ENCODE measurements around the gene GNG7. TPM values are rescaled to one million over a fixed set of nuclear protein-coding genes. Genes with fewer than 3 reads are reported as not detected.
A peak's percentile ranks its signal among the peaks of the same experiment; 100 is the strongest.

The GNG7 gene
- total RNA-seq, 1 experiment from 2014 or later: 7.7 TPM

GRCh38 chr19:2554856-2555255 lies 147.6 kb downstream of the GNG7 start:
- no peak overlapping the region for H3T11ph ChIP-seq (ENCODE audit: low read length)
- H3K18ac ChIP-seq (ENCODE audit: insufficient read length, low read depth, low read length): no peak overlapping the region
- H2AFZ ChIP-seq (ENCODE audit: low read length): no peak overlapping the region
- Mint-ChIP-seq H3K27me3 (ENCODE audit: low read depth) (no peaks in the 10 kb centered on the region), H3K9me3 (peaks cover 0 to 3% of the 10 kb centered on the region in 2 experiments; a peak in 2 of 5 replicates), H3K4me3 (no peak overlapping the region), H3K27ac (peak overlapping the region in 1 of 3 experiments; percentile 75; a peak in 2 of 7 replicates), H3K4me1 (peaks cover 4 to 13% of the 10 kb centered on the region in 2 experiments; a peak in 3 of 4 replicates), H3K36me3 (ENCODE audit: insufficient read depth in 1 of 3, low read depth in 3 of 3) (no peaks in the 10 kb centered on the region; a peak in 1 of 7 replicates)
- no peak overlapping the region for H2BK5ac ChIP-seq (ENCODE audit: insufficient read length, low read length)
- H3K4me1 ChIP-seq (ENCODE audit: insufficient read depth, low read length): no peaks in the 10 kb centered on the region
- no peak overlapping the region for H2AK5ac ChIP-seq (ENCODE audit: insufficient read length, low read length)
- H3K79me1 ChIP-seq (ENCODE audit: insufficient read depth, low read depth, low read length, poor library complexity, severe bottlenecking): no peaks in the 10 kb centered on the region
- no peak for DNase-seq
- no peak for TF ChIP-seq CTCF (conservative IDR thresholded peaks at IDR 0.05)
- H2BK20ac ChIP-seq (ENCODE audit: low read depth, low read length, poor library complexity, severe bottlenecking): no peak overlapping the region
- H2BK120ac ChIP-seq (ENCODE audit: low read depth, low read length, poor library complexity, severe bottlenecking): no peak overlapping the region
- H2BK12ac ChIP-seq (ENCODE audit: insufficient read length, low read depth, low read length): no peak overlapping the region
- H3K4me2 ChIP-seq (ENCODE audit: insufficient read depth, insufficient read length, low read length): no peak overlapping the region
- H3K9me3 ChIP-seq (ENCODE audit: control insufficient read depth, low read depth, low read length): no peaks in the 10 kb centered on the region
- no peak overlapping the region for H2BK15ac ChIP-seq (ENCODE audit: low read depth, low read length)
- no CpG with 5 or more reads among the region's 6 CpGs for WGBS (ENCODE audit: extremely low coverage, insufficient read length, low lambda C conversion rate)
- no peak overlapping the region for H4K8ac ChIP-seq (replicated peaks; ENCODE audit: insufficient read length, low read depth, low read length)
- no peak overlapping the region for H3K9ac ChIP-seq (ENCODE audit: extremely low read depth, insufficient read length, low read length)
- H3K27ac ChIP-seq (ENCODE audit: insufficient read length, low read depth, low read length): no peak overlapping the region
- no peaks in the 10 kb centered on the region for H4K20me1 ChIP-seq (ENCODE audit: control insufficient read depth, insufficient read depth, insufficient read length)
- no peaks in the 10 kb centered on the region for H3K27me3 ChIP-seq (ENCODE audit: insufficient read depth, low read length)
- no peaks in the 10 kb centered on the region for H3K23me2 ChIP-seq (ENCODE audit: insufficient read length, low read depth, low read length, poor library complexity, severe bottlenecking)
- H3K23ac ChIP-seq (ENCODE audit: insufficient read length, low read depth, low read length): no peak overlapping the region
- no peak overlapping the region for H3K4ac ChIP-seq (ENCODE audit: low read depth, low read length)
- H3K79me2 ChIP-seq (ENCODE audit: insufficient read depth, low read length): no peaks in the 10 kb centered on the region
- H3K56ac ChIP-seq (ENCODE audit: insufficient read length, low read depth, low read length): no peak overlapping the region
- H3K14ac ChIP-seq (ENCODE audit: insufficient read depth, low read length): no peak overlapping the region
- no peak overlapping the region for H4K91ac ChIP-seq (ENCODE audit: insufficient read length, low read depth, low read length)
- no peak overlapping the region for H4K5ac ChIP-seq (ENCODE audit: insufficient read length, low read depth, low read length)
